RWPE1 (cell line): ENCODE results near the gene USH1C.

Source experiments
- CTCF ChIA-PET: fragments of 350-600 bp; sonication (Branson Sonifier 250); formaldehyde crosslinking; extraction: SDS; loops from one replicate; lab custom pipeline; 2021; lab: Yijun Ruan, JAX
- POLR2A ChIA-PET: fragments of 400-600 bp; formaldehyde crosslinking; extraction: SDS; loops from one replicate; lab custom pipeline; 2020; ENCODE audit warnings: antibody characterized with exemption; ENCODE audit not compliant: low non-redundant PET; lab: Yijun Ruan, JAX
- DNase-seq: peaks from one replicate; pipeline ENCODE4 v3.0.0; 2012; ENCODE audit warnings: low spot score
- H3K27ac ChIP-seq: fragments of 450-650 bp; 2 replicates; pipeline ENCODE4 v1.5.1; 2017
- CTCF ChIP-seq: fragments of 450-650 bp; conservative IDR thresholded peaks from 2 replicates; pipeline ENCODE4 v1.5.1; 2017; ENCODE audit warnings: low read depth, mild to moderate bottlenecking

The USH1C gene

GRCh38 chr11:17558916-17559315 is 14.7 kb upstream of the USH1C start:
- no peak for TF ChIP-seq CTCF
- no peak overlapping the region for H3K27ac ChIP-seq
- ChIA-PET POLR2A (no interaction called here), CTCF (interaction anchor here (0.6 kb wide), 1 partner anchor 67 kb away, joined by 3 read pairs; no protein-coding TSS in a partner anchor)
- no peak for DNase-seq

- POLR2A ChIA-PET: no interaction called here
- no peak for DNase-seq
- H3K27ac ChIP-seq: no peak overlapping the region
- TF ChIP-seq CTCF: no peak
- CTCF ChIA-PET: interaction anchor here (0.6 kb wide), 1 partner anchor 66 kb away, joined by 3 read pairs; no protein-coding TSS in a partner anchor
These were observed 14.0 kb upstream of the USH1C start for GRCh38 chr11:17558025-17558780.

GRCh38 chr11:17556999-17557398 is 12.8 kb upstream of the USH1C start:
- ChIA-PET CTCF (no interaction called here), POLR2A (no interaction called here)
- H3K27ac ChIP-seq: no peak overlapping the region
- no peak for TF ChIP-seq CTCF
- no peak for DNase-seq

- POLR2A ChIA-PET: no interaction called here
- CTCF ChIA-PET: interaction anchor here (0.6 kb wide), 1 partner anchor 293 kb away, joined by 3 read pairs; no protein-coding TSS in a partner anchor
These were observed 10.3 kb upstream of the USH1C start for GRCh38 chr11:17554487-17554886.

GRCh38 chr11:17553249-17553546 is 9.0 kb upstream of the USH1C start:
- no peak for TF ChIP-seq CTCF
- H3K27ac ChIP-seq: no peak overlapping the region
- no peak for DNase-seq
- ChIA-PET CTCF (no interaction called here), POLR2A (no interaction called here)

More at GRCh38 chr11:17554487-17554886, 10.3 kb upstream of the USH1C start:
- H3K27ac ChIP-seq: no peak overlapping the region
- no peak for TF ChIP-seq CTCF
- no peak for DNase-seq

GRCh38 chr11:17552392-17553248 is 8.4 kb upstream of the USH1C start:
- no peak for TF ChIP-seq CTCF
- POLR2A ChIA-PET: no interaction called here
- no peak overlapping the region for H3K27ac ChIP-seq
- no peak for DNase-seq
- CTCF ChIA-PET: no interaction called here
